GM21360 (cell line): Measurements from ENCODE around the gene POLR3E.
"Not testable (repeated sequence)": the region's sequence is repeated elsewhere in the genome, so short reads cannot be mapped to it uniquely, and the experiment has no call there.

Experiments used
- ATAC-seq: cut with Tn5 transposase; IDR thresholded peaks from one replicate; pipeline ENCODE4 v1.9.1; 2021; ENCODE audit warnings: mild to moderate bottlenecking, moderate library complexity; ENCODE audit not compliant: unreplicated experiment

The POLR3E gene

GRCh38 chr16:22360963-22361659, 63.9 kb downstream of the POLR3E start:
- no peak for ATAC-seq

GRCh38 chr16:22364241-22364640, 67.0 kb downstream of the POLR3E start:
- ATAC-seq, result no peak

DNA sequence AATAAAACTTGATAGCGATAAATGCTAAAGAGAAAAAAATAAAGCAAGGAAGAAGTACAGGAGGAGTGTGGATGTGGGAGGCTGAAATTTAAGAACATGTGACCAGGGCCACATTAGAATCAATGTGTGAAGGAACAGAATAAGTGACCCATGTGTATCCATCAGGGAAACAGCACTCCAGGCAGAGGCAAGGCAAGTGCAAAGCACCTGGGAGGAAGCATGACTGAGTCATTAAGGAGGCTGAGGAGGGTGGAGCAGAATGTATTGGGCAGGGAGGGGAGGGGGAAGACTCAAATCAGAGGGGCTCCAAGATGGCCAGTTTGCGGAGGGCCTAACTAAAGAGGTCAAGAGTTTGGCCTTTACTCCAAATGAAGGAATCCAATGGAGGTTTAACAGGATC, 69.2 kb downstream of the POLR3E start:
- no peak for ATAC-seq

- ATAC-seq, result no peak
Observed at GRCh38 chr16:22366889-22367288, 69.7 kb downstream of the POLR3E start.

DNA sequence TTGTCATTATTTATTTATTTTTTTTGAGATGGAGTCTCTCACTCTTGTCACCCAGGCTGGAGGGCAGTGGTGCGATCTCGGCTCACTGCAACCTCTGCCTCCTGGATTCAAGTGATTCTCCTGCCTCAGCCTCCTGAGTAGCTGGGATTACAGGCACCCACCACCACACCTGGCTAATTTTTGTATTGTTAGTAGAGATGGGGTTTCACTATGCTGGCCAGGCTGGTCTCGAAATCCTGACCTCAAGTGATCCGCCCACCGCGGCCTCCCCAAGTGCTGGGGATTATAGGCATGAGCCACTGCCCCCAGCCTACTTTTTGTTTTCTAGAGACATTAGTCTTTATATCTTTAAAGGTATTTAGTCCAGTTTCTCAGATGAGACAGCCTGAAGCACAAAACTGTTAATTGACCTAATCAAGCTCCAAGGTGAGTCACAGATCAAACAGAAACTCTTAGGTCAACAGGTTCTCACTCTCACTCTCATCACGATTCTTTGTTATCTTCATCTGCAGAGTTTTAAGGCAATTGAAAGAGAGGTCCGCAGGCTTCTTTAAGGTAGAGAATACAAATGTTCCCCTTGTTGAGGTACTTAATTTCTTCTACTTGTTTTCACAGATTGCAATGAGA, 71.1 kb downstream of the POLR3E start:
- not testable (repeated sequence) for ATAC-seq

GRCh38 chr16:22369221-22369811, 72.1 kb downstream of the POLR3E start:
- ATAC-seq, result no peak

GRCh38 chr16:22370038-22370820, 73.0 kb downstream of the POLR3E start:
- no peak for ATAC-seq

DNA sequence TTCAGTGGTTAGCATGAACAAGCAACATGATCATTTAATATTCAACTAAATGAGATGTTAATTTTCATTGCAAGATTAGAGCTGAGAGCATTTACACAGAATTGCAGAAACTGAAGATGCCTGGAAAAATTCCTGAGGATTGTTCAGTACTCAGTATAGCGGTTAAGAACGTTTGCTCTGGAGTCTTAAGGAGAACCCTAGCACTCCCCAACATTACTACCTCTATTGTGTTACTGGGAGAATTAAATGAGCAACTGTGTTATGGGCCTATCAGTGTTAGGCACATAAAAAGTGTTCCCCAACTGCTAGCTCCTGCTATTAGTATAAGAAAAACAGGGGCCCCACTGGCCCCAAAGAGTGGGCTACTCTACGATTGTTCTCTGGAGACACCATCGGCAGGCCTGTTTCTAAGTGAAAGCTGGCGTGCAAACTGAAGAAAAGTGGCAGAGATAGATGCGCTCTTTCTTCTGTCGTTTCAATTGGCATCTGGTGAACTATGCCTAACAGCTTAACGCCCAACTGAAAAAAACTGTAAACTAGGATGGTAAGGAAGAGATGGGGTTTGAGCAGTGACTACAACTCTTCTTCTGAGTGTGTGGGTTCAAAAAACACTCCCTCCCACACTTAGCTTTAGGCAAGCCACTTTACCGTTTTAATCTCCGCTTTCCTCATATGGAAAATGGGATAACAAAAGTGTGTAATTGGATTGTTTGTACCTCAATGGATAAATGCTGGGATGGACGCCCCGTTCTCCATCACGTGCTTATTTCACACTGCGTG, 75.9 kb downstream of the POLR3E start:
- no peak for ATAC-seq

DNA sequence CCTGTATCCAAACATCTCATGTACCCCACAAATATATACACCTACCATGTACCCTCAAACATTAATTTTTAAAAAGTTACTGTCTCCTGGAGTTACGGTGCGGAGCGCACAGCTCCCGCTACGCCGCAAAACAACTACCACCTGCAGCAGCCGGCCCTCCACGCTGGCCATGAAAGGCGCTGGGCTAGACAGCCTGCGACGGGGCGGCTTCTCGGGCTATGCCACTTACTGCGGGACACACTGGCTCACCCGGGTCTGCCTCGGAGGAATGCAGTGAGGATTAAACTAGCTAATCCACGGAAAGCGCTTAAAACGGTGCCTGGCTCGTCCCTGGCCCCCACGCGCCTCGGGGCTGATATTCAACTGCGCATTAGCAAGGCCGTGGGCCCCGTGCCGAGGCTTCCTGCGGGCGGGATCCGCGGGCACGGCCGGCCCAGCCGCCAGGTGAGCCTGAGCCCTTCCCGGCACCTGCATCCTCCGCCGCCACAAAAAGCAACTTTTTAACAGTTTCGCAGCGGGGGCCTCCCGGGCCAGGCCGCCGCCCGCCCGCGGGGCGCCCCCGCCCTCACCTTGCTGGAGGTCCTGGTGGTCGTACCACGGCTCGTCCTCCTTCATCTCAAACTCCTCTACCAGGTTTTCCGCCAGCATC, 76.6 kb downstream of the POLR3E start:
- peak; percentile 5 for ATAC-seq

DNA sequence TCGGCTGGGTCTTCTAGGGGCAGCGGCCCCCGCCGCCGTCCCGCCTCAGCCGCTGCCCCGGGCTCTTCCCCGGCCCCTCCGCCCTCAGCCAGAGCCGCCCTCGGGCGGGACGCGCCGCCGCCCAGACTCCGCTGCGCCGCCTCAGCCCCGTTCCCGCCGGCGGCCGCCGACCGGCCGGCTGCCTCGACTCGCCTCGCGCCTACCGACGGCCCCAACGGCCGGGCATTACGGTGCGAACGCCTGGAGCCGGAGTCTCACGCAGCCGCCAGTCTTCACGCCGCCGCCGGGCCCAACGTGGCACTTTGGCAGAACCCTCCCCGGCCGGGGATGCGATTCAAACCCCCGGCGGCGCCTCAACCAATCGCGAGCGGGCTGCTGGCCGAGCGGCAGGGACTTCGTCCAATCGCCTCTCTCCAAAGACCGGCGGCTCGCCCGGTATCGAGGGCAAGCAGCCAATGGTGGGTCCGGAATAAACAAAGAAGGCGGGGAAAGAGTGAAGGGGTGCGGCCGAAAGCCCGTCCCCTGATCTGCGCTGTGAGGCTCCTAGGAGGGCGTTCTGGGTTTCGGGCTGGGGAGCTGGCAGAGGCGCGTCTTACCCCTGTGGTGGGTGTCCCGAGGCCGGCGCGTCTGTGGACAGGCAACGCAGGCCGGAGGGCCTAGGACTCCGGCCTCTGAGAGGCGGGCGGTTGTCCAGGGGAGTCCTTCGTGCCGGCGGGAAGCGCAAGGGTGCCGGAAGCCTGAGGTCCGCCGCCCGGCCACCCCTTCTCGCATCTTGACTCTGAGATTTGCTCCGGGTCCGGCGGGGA, 77.3 kb downstream of the POLR3E start, which contains the start of gene CDR2:
Gene CDR2 (minus strand): TSS at position 309 of the 806 bp plus-strand sequence. CDS start 310 bp downstream, outside the sequence.
- peak; percentile 84 for ATAC-seq

DNA sequence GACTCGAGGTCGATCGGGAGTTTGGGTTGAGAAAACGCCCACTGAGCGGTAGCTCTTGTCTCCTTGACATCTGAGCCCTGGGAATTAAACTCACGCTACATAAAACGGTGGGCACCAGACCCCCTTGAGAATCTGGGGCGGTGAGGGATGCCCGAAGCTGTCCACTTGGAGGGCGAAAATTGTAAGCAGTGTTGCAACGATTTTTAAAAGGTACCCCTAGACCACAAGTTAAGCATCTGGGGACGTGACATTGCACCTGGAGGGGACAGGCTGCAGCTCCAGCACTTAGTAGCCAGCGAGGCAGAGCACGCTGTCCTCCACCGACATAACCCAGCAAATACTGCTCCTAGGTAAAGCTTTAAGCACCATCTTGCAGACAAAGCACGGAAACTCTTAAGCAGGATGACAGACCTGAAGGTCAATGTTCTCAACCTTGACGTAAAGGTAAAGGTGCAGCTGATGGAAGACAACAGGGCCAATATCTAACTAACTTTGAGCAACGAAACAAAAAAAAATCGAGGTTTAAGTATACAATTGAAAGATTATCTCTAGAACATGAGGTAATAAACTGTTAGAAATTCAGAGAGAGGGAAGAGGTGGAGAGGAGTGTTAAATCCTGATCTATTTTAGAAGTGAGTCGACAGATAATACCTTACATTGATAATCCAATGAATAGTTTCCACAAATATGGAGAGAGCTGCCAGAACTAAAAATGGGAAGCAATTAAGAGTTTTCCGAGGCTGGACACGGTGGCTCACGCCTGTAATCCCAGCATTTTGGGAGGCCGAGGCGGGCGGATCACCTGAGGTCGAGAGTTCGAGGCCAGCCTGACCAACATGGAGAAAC, 78.1 kb downstream of the POLR3E start:
- ATAC-seq, result no peak

DNA sequence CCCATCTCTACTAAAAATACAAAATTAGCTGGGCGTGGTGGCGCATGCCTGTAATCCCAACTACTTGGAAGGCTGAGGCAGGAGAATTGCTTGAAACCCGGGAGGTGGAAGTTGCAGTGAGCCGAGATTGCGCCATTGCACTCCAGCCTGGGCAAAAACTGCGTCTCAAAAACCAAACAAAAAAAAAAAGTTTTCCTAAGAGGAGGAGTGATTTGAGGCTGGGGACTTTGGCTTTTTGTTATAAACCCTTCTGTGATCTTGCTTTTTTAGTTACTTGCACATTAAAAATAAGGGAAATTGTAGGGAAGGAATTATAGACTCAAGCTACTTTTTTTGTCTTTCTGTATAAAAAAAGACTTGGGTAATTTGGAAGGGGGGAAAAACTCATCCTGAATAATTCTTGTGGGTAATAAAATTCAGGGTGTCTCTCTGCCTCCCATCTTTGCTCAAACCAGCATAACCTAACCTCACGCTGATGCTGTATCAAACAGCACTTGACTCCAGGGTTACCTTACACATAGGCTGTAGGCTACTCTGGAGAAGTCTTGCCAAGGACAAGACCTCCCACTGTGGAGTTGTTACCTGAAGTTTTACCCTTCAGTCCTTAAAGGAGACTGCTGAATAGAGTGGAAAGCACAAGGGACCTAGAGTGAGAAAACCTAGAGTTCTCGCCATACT, 78.9 kb downstream of the POLR3E start:
- ATAC-seq, result no peak

DNA sequence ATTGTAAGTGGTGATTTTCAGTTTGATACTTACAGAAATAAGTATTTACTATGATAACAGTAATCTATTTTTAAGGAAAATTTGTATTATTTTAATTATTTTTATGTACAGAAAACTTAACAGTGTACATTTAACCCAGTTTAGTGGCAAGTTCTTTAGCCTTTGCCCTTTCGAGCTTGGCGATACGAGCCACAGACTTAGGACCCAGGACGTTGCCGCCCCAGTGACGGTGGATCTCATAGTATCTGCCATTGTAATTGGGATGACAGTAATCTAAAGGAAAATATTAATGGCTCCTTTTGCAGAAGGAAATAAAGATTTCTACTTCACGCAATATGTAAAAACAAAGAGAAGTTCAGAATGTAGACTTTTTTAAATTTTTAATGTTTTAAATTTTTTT, 82.4 kb downstream of the POLR3E start:
- no peak for ATAC-seq

- no peak for ATAC-seq
Observed at GRCh38 chr16:22380529-22380928, 83.3 kb downstream of the POLR3E start.

- no peak for ATAC-seq
Observed at GRCh38 chr16:22381392-22381791, 84.2 kb downstream of the POLR3E start.

GRCh38 chr16:22383827-22384226, 86.6 kb downstream of the POLR3E start:
- no peak for ATAC-seq
